ENCODE measurements around the gene GFI1B.

DNA sequence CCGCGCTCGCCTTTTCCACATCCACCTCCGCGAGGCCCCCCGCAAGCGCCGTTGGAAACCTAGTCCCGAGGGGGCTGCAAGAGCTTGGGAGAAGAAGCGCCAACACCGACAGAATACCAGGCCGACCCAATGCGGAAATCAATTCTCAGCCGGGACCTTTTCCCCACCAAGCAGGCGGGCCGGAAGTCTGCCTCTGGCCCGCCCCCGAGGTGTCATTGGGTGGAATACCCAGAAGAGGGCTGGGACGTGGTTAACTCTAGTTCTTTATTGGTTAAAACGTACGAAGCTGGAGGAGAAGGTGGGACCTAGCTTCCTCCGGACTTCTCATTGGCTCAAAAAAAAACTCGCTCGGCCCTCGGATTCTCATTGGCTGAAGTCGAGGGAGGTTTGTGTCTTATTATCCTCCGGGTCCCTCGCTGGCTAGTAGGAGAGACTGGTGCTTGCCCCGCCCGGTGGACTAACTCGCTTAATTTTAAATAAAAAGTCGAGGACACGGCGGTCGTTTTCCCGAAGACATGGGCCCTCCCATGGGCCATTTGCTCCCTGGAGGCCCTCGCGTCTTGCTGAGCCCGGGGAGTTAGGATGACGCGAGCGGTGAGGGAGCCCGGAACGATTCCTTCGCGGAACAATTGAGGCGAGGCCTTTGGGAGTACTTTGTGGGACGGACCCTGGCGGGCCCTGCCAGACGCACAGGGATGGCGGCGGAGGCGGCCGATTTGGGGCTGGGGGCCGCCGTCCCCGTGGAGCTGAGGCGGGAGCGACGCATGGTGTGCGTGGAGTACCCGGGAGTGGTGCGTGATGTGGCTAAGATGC is 52.0 kb downstream of the GFI1B start, which contains the start of gene GTF3C5:
- TF ChIP-seq CTCF (IDR thresholded peaks at IDR 0.05) = peak in 2 of 6 experiments; percentile 24 to 32
- TF ChIP-seq POLR2A (IDR thresholded peaks at IDR 0.05) = peak; percentile 69 to 91

All from adrenal gland (tissue), 5 donors.